ENCODE results near the gene THAP7. TPM values are rescaled to one million over a fixed set of nuclear protein-coding genes. Genes with fewer than 3 reads are reported as not detected.

THAP7 gene
- total and polyA plus RNA-seq, 9 of the 15 experiments (the other 6 are each of a cell fraction or from before 2014, with no cell fraction given): 7.9 to 263 (median 84.1) TPM

DNA sequence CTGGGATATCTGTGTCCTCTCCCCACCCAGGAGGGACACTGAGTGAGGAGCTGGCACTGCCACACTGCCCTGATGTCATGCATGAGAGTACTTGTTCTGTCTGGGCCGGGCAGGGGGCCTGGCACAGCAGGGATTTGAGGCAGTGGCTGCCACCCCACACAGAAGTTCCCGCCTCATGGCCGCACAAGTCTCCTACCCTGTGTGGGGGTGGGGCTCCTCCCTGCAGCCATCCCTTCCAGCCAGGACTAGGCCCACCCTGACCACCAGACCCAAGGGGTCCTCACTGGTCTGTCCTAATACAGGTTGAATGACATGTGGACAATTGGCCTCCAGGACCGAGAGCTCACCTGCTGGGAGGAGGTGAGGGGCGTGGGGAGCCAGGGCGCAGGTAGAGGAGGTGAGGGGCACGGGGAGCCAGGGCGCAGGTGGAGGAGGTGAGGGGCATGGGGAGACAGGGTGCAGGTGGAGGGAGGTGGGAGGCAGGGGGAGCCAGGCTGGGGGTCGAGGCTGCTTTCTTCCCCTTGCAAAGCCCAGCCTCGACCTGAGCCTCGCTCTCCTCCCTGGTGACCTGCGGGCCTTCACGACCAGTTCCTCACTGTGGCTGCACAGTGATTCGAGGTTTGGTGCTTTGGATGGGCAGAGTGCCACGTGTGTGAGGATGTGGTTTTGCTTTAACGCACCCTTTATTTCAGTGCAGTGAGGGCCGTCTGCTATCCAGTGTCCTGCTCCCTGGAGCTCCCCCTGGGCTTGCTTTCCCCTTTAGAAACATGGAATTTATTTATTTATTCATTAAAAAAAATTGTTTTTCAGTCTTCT, 12.4 kb downstream of the THAP7 start (continued):
- TF ChIP-seq POLR2G (IDR thresholded peaks at IDR 0.05; ENCODE audit: low read depth, low read length) (peak; percentile 62), SAP30 (IDR thresholded peaks at IDR 0.05; ENCODE audit: borderline replicate concordance, insufficient read depth, low read depth, low read length, poor library complexity, severe bottlenecking) (peak; percentile 2), XRCC3 (IDR thresholded peaks at IDR 0.05) (no peak), NR2C1 (IDR thresholded peaks at IDR 0.05) (no peak), NR2C1 (tag; IDR thresholded peaks at IDR 0.05) (no peak), ZNF253 (CRISPR knock-in tag; conservative IDR thresholded peaks at IDR 0.05) (no peak), SMAD2 (IDR thresholded peaks at IDR 0.05; ENCODE audit: low read depth, low read length) (no peak), BCL6 (CRISPR knock-in tag; IDR thresholded peaks at IDR 0.05) (no peak), RBM17 (IDR thresholded peaks at IDR 0.05; ENCODE audit: borderline replicate concordance, low read depth, low read length) (no peak), CBX2 (IDR thresholded peaks at IDR 0.05; ENCODE audit: insufficient read depth, low read length, poor library complexity, severe bottlenecking) (no peak), GTF2A2 (tag; IDR thresholded peaks at IDR 0.05) (no peak), ARHGAP35 (IDR thresholded peaks at IDR 0.05; ENCODE audit: partially characterized antibody) (no peak), CXXC5 (CRISPR knock-in tag; IDR thresholded peaks at IDR 0.05) (no peak), POLR3G (IDR thresholded peaks at IDR 0.05; ENCODE audit: extremely low read depth, insufficient read length, insufficient replicate concordance) (no peak), YY1 (IDR thresholded peaks at IDR 0.05; ENCODE audit: borderline replicate concordance in 1 of 3, control insufficient read depth in 1 of 3, extremely low read depth in 1 of 3, insufficient read depth in 3 of 3, insufficient read length in 1 of 3, insufficient replicate concordance in 2 of 3, low read depth in 1 of 3, low read length in 2 of 3) (no peak), ZBED1 (IDR thresholded peaks at IDR 0.05) (no peak)
- TF ChIP-seq, protein P1, sequence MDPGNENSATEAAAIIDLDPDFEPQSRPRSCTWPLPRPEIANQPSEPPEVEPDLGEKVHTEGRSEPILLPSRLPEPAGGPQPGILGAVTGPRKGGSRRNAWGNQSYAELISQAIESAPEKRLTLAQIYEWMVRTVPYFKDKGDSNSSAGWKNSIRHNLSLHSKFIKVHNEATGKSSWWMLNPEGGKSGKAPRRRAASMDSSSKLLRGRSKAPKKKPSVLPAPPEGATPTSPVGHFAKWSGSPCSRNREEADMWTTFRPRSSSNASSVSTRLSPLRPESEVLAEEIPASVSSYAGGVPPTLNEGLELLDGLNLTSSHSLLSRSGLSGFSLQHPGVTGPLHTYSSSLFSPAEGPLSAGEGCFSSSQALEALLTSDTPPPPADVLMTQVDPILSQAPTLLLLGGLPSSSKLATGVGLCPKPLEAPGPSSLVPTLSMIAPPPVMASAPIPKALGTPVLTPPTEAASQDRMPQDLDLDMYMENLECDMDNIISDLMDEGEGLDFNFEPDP (CRISPR knock-in tag; IDR thresholded peaks at IDR 0.05): 0 out of 2 replicates have a peak, but pooled peaks have one; percentile 6
- TF ChIP-seq, protein P2, sequence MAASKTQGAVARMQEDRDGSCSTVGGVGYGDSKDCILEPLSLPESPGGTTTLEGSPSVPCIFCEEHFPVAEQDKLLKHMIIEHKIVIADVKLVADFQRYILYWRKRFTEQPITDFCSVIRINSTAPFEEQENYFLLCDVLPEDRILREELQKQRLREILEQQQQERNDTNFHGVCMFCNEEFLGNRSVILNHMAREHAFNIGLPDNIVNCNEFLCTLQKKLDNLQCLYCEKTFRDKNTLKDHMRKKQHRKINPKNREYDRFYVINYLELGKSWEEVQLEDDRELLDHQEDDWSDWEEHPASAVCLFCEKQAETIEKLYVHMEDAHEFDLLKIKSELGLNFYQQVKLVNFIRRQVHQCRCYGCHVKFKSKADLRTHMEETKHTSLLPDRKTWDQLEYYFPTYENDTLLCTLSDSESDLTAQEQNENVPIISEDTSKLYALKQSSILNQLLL (CRISPR knock-in tag; IDR thresholded peaks at IDR 0.05; ENCODE audit: borderline replicate concordance): no peak
- TF ChIP-seq, protein P3, sequence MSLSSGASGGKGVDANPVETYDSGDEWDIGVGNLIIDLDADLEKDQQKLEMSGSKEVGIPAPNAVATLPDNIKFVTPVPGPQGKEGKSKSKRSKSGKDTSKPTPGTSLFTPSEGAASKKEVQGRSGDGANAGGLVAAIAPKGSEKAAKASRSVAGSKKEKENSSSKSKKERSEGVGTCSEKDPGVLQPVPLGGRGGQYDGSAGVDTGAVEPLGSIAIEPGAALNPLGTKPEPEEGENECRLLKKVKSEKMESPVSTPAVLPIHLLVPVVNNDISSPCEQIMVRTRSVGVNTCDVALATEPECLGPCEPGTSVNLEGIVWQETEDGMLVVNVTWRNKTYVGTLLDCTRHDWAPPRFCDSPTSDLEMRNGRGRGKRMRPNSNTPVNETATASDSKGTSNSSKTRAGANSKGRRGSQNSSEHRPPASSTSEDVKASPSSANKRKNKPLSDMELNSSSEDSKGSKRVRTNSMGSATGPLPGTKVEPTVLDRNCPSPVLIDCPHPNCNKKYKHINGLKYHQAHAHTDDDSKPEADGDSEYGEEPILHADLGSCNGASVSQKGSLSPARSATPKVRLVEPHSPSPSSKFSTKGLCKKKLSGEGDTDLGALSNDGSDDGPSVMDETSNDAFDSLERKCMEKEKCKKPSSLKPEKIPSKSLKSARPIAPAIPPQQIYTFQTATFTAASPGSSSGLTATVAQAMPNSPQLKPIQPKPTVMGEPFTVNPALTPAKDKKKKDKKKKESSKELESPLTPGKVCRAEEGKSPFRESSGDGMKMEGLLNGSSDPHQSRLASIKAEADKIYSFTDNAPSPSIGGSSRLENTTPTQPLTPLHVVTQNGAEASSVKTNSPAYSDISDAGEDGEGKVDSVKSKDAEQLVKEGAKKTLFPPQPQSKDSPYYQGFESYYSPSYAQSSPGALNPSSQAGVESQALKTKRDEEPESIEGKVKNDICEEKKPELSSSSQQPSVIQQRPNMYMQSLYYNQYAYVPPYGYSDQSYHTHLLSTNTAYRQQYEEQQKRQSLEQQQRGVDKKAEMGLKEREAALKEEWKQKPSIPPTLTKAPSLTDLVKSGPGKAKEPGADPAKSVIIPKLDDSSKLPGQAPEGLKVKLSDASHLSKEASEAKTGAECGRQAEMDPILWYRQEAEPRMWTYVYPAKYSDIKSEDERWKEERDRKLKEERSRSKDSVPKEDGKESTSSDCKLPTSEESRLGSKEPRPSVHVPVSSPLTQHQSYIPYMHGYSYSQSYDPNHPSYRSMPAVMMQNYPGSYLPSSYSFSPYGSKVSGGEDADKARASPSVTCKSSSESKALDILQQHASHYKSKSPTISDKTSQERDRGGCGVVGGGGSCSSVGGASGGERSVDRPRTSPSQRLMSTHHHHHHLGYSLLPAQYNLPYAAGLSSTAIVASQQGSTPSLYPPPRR (CRISPR knock-in tag; IDR thresholded peaks at IDR 0.05; ENCODE audit: borderline replicate concordance): no peak
